CD14-positive monocyte (primary cell): Measurements from ENCODE around the gene ZNF728. TPM values are rescaled to one million over a fixed set of nuclear protein-coding genes. Genes with fewer than 3 reads are reported as not detected.

Source experiments
- DNase-seq, 3 donors: peaks; one replicate each; pipeline ENCODE4 v3.0.0-alpha.2; 2011 to 2022
- H2AFZ ChIP-seq: 2 replicates; pipeline ENCODE4 v1.6.0; 2012; ENCODE audit warnings: mild to moderate bottlenecking, low read depth, low read length, inconsistent platforms; ENCODE audit not compliant: insufficient read depth, poor library complexity, severe bottlenecking
- H3K27ac ChIP-seq, 2 donors: 1 replicate in 1 of 2; 2 replicates in 1 of 2; pipeline ENCODE4 v1.5.1; 2012 to 2013; ENCODE audit warnings: low read length in 2 of 2, control low read depth in 1 of 2, inconsistent platforms in 1 of 2, low read depth in 1 of 2, mild to moderate bottlenecking in 1 of 2
- H3K27me3 ChIP-seq, 2 donors: one replicate each; pipeline versions ENCODE4 v1.6.0 to v1.6.1; 2011 to 2013; ENCODE audit warnings: low read length in 2 of 2; ENCODE audit not compliant: control insufficient read depth in 2 of 2, insufficient read depth in 2 of 2
- H3K36me3 ChIP-seq, 2 donors: replicated peaks in 1 of 2; 1 replicate in 1 of 2; 2 replicates in 1 of 2; pipeline versions ENCODE4 v1.5.1 to v1.6.1; 2012 to 2013; ENCODE audit warnings: low read length in 2 of 2, control low read depth in 1 of 2, inconsistent platforms in 1 of 2, mild to moderate bottlenecking in 1 of 2; ENCODE audit not compliant: insufficient read depth in 2 of 2, control insufficient read depth in 1 of 2
- H3K4me1 ChIP-seq, 2 donors: 1 replicate in 1 of 2; 2 replicates in 1 of 2; pipeline versions ENCODE4 v1.5.1 to v1.6.1; 2012 to 2013; ENCODE audit warnings: low read length in 2 of 2, control low read depth in 1 of 2, inconsistent platforms in 1 of 2, mild to moderate bottlenecking in 1 of 2, moderate library complexity in 1 of 2; ENCODE audit not compliant: insufficient read depth in 2 of 2, control insufficient read depth in 1 of 2
- H3K4me2 ChIP-seq: replicated peaks from 2 replicates; pipeline ENCODE3; 2012; ENCODE audit warnings: low read length, moderate library complexity, mild to moderate bottlenecking; ENCODE audit not compliant: poor library complexity, severe bottlenecking; ENCODE audit errors: extremely low read depth
- H3K4me3 ChIP-seq, 3 experiments: fragments of 200-600 bp in 1 of 3; sonication (generic) in 1 of 3; replicated peaks in 1 of 3; 1 replicate in 2 of 3; 2 replicates in 1 of 3; pipeline ENCODE4 v1.5.1; 2011 to 2013; ENCODE audit warnings: low read length in 3 of 3, mild to moderate bottlenecking in 3 of 3, control low read depth in 2 of 3, low read depth in 2 of 3, inconsistent platforms in 1 of 3, moderate library complexity in 1 of 3
- H3K79me2 ChIP-seq: 2 replicates; pipeline ENCODE4 v1.6.0; 2012; ENCODE audit warnings: mild to moderate bottlenecking, control low read depth, inconsistent platforms, low read length, moderate library complexity; ENCODE audit not compliant: insufficient read depth
- H3K9ac ChIP-seq: 2 replicates; pipeline ENCODE4 v1.6.0; 2017; ENCODE audit warnings: low read length, mild to moderate bottlenecking; ENCODE audit not compliant: insufficient read depth, poor library complexity, severe bottlenecking
- H3K9me3 ChIP-seq, 2 donors: replicated peaks in 1 of 2; 1 replicate in 1 of 2; 2 replicates in 1 of 2; pipeline versions ENCODE4 v1.5.1 to v1.6.1; 2012 to 2013; ENCODE audit warnings: low read length in 2 of 2, control low read depth in 1 of 2; ENCODE audit not compliant: control insufficient read depth in 1 of 2, insufficient read depth in 1 of 2
- H4K20me1 ChIP-seq: 2 replicates; pipeline ENCODE4 v1.6.0; 2012; ENCODE audit warnings: mild to moderate bottlenecking, low read length, control low read depth, moderate library complexity; ENCODE audit not compliant: insufficient read depth
- H3K27ac Mint-ChIP-seq, 7 donors: one replicate each; pipeline ENCODE4 v1.8.0; 2020; ENCODE audit warnings: mild to moderate bottlenecking in 7 of 7, mixed read lengths in 7 of 7, moderate library complexity in 6 of 7, inconsistent platforms in 2 of 7
- H3K27me3 Mint-ChIP-seq, 3 donors: one replicate each; pipeline ENCODE4 v1.8.0; 2021 to 2022; ENCODE audit warnings: low read depth in 3 of 3, mild to moderate bottlenecking in 3 of 3, mixed read lengths in 3 of 3, moderate library complexity in 3 of 3, inconsistent platforms in 1 of 3
- H3K36me3 Mint-ChIP-seq, 2 donors: one replicate each; pipeline ENCODE4 v1.8.0; 2020; ENCODE audit warnings: mixed read lengths in 2 of 2, inconsistent platforms in 1 of 2, mild to moderate bottlenecking in 1 of 2
- H3K4me1 Mint-ChIP-seq: one replicate; pipeline ENCODE4 v1.8.0; 2020; ENCODE audit warnings: mild to moderate bottlenecking, mixed read lengths
- H3K4me3 Mint-ChIP-seq, 2 donors: one replicate each; pipeline ENCODE4 v1.8.0; 2020; ENCODE audit warnings: mild to moderate bottlenecking in 2 of 2, mixed read lengths in 2 of 2, moderate library complexity in 1 of 2
- H3K9me3 Mint-ChIP-seq, 7 donors: one replicate each; pipeline ENCODE4 v1.8.0; 2020 to 2022; ENCODE audit warnings: mixed read lengths in 7 of 7, mild to moderate bottlenecking in 6 of 7, moderate library complexity in 6 of 7, inconsistent platforms in 2 of 7
- WGBS: methylation state at CpG from one replicate; pipeline ENCODE4 v1.1.5; 2013; ENCODE audit warnings: missing lambda C conversion rate; ENCODE audit not compliant: insufficient coverage; 5-methylcytosine and 5-hydroxymethylcytosine counted together
- intact Hi-C, 2 donors: fragments of 100-400 bp; cut with micrococcal nuclease; formaldehyde crosslinking; loops; one replicate each; pipeline versions ENCODE4 v1.15.0 to v1.15.1; 2023
- polyA plus RNA-seq, 3 donors: library from polyadenylated mRNA; depleted of rRNA in 1 of 3; unstranded in 2 of 3; stranded (reverse) in 1 of 3; fragments of 300-500 nt in 2 of 3; fragments of >200 nt in 1 of 3; fragmentation: Illumina TruSeq in 2 of 3; gene quantifications; 1 replicate in 2 of 3; 2 replicates in 1 of 3; pipeline ENCODE4 v1.2.3, GENCODE V29; 2012 to 2021
- TF ChIP-seq, protein P1 (sequence below): fragments of 200-600 bp; IDR thresholded peaks from one replicate; pipeline ENCODE4 v1.8.0; 2022; ENCODE audit warnings: antibody characterized with exemption, mild to moderate bottlenecking

The ZNF728 gene
- polyA plus RNA-seq, 3 donors = not detected

- no peak overlapping the region for H3K4me3 ChIP-seq
- intact Hi-C loops = no loop called here
- Mint-ChIP-seq H3K4me3 (no peak overlapping the region), H3K27ac (no peak overlapping the region), H3K4me1 (no peaks in the 10 kb centered on the region), H3K36me3 (no peaks in the 10 kb centered on the region), H3K27me3 (peaks cover 0 to 2% (median 0%) of the 10 kb centered on the region in 3 donors), H3K9me3 (peaks cover 22 to 72% (median 59%) of the 10 kb centered on the region in 7 donors)
- H3K79me2 ChIP-seq = no peaks in the 10 kb centered on the region
- H2AFZ ChIP-seq = no peak overlapping the region
- no peak for DNase-seq
- H3K27me3 ChIP-seq = no peaks in the 10 kb centered on the region
- H3K4me1 ChIP-seq = no peaks in the 10 kb centered on the region
- WGBS = 69% methylated on average over 3 of the region's 4 CpGs
- no peak overlapping the region for H3K9ac ChIP-seq
- no peak overlapping the region for H3K27ac ChIP-seq
- H3K9me3 ChIP-seq = peaks cover 73 to 96% of the 10 kb centered on the region in 2 donors
- TF ChIP-seq, protein P1, sequence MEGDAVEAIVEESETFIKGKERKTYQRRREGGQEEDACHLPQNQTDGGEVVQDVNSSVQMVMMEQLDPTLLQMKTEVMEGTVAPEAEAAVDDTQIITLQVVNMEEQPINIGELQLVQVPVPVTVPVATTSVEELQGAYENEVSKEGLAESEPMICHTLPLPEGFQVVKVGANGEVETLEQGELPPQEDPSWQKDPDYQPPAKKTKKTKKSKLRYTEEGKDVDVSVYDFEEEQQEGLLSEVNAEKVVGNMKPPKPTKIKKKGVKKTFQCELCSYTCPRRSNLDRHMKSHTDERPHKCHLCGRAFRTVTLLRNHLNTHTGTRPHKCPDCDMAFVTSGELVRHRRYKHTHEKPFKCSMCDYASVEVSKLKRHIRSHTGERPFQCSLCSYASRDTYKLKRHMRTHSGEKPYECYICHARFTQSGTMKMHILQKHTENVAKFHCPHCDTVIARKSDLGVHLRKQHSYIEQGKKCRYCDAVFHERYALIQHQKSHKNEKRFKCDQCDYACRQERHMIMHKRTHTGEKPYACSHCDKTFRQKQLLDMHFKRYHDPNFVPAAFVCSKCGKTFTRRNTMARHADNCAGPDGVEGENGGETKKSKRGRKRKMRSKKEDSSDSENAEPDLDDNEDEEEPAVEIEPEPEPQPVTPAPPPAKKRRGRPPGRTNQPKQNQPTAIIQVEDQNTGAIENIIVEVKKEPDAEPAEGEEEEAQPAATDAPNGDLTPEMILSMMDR = no peak
- no peaks in the 10 kb centered on the region for H4K20me1 ChIP-seq
- no peak overlapping the region for H3K4me2 ChIP-seq
- no peaks in the 10 kb centered on the region for H3K36me3 ChIP-seq
Measured at GRCh38 chr19:23049256-23049655, 46.3 kb upstream of the ZNF728 start.

- H3K4me1 ChIP-seq = no peaks in the 10 kb centered on the region
- H3K36me3 ChIP-seq = no peaks in the 10 kb centered on the region
- H4K20me1 ChIP-seq = no peaks in the 10 kb centered on the region
- DNase-seq = no peak
- peaks cover 76 to 92% of the 10 kb centered on the region in 2 donors for H3K9me3 ChIP-seq
- no peaks in the 10 kb centered on the region for H3K79me2 ChIP-seq
- no peak overlapping the region for H3K4me3 ChIP-seq
- H3K4me3 Mint-ChIP-seq = no peak overlapping the region
- peaks cover 0 to 2% (median 0%) of the 10 kb centered on the region in 3 donors for H3K27me3 Mint-ChIP-seq
- intact Hi-C loops = no loop called here
- H3K4me2 ChIP-seq = no peak overlapping the region
- TF ChIP-seq, protein P1 = no peak
- H3K4me1 Mint-ChIP-seq = no peaks in the 10 kb centered on the region
- H2AFZ ChIP-seq = no peak overlapping the region
- no peaks in the 10 kb centered on the region for H3K27me3 ChIP-seq
- H3K27ac ChIP-seq = no peak overlapping the region
- peaks cover 20 to 89% (median 67%) of the 10 kb centered on the region in 7 donors for H3K9me3 Mint-ChIP-seq
- H3K36me3 Mint-ChIP-seq = no peaks in the 10 kb centered on the region
- no peak overlapping the region for H3K9ac ChIP-seq
- H3K27ac Mint-ChIP-seq = no peak overlapping the region
- WGBS = 90% methylated on average over 2 of the region's 6 CpGs
Measured at GRCh38 chr19:23046743-23047142, 43.8 kb upstream of the ZNF728 start.
